ENCODE results near the gene ATP2B1. TPM values are rescaled to one million over a fixed set of nuclear protein-coding genes. Genes with fewer than 3 reads are reported as not detected.

ATP2B1 gene
- polyA plus RNA-seq, 2 of the 4 experiments (the other 2 are of a cell fraction): 52.7 to 132 TPM

- ATAC-seq: peak in 1 of 2 experiments; percentile 55; a peak in 3 of 6 replicates
- DNase-seq (ENCODE audit: low read depth in 1 of 2, low spot score in 1 of 2): no peak
- Histone ChIP-seq H3K4me2 (no peak overlapping the region), H3K9me3 (peaks cover 23% of the 10 kb centered on the region), H3K4me1 (peaks cover 28% of the 10 kb centered on the region), H3K27ac (no peak overlapping the region), H3K4me3 (no peak overlapping the region)
- TF ChIP-seq PBX3 (IDR thresholded peaks at IDR 0.05) (no peak), CEBPB (IDR thresholded peaks at IDR 0.05) (peak; percentile 39 to 41; a peak in 2 of 4 replicates)
- FAIRE-seq: no peak
- 93% methylated on average over 2 of the region's 2 CpGs for WGBS (ENCODE audit: missing lambda C conversion rate)
- ChIA-PET POLR2A (interaction anchor here (1.3 kb wide), 1 partner anchor 32 kb away, joined by 3 read pairs; the partner anchor contains the start of gene ATP2B1), CTCF (no interaction called here)
Measured at GRCh38 chr12:89676930-89677329, 31.7 kb downstream of the ATP2B1 start.

- ATAC-seq: no peak
- CTCF ChIA-PET: no interaction called here
- no peak for DNase-seq (ENCODE audit: low read depth in 1 of 2, low spot score in 1 of 2)
- FAIRE-seq: no peak
- TF ChIP-seq NPAS2 (CRISPR knock-in tag; IDR thresholded peaks at IDR 0.05; ENCODE audit: borderline replicate concordance) (no peak), KDM1A (IDR thresholded peaks at IDR 0.05; ENCODE audit: low read depth) (no peak), ZC3H11A (IDR thresholded peaks at IDR 0.05) (no peak), E2F6 (IDR thresholded peaks at IDR 0.05; ENCODE audit: borderline replicate concordance, low read depth) (no peak), CHD2 (IDR thresholded peaks at IDR 0.05; ENCODE audit: low read length, partially characterized antibody) (no peak), PBX3 (IDR thresholded peaks at IDR 0.05) (no peak), MAX (IDR thresholded peaks at IDR 0.05) (no peak), TFCP2L1 (CRISPR knock-in tag; IDR thresholded peaks at IDR 0.05) (no peak), JUNB (IDR thresholded peaks at IDR 0.05) (no peak), HMGXB4 (CRISPR knock-in tag; IDR thresholded peaks at IDR 0.05; ENCODE audit: borderline replicate concordance) (no peak), FOXS1 (CRISPR knock-in tag; IDR thresholded peaks at IDR 0.05) (no peak), MAFK (IDR thresholded peaks at IDR 0.05; ENCODE audit: partially characterized antibody) (no peak), POLR2AphosphoS2 (conservative IDR thresholded peaks at IDR 0.05; ENCODE audit: low read length) (no peak)
- peaks cover under 1% of the 10 kb centered on the region; the same call in 1 of the 3 replicates for H3K9me3 ChIP-seq
- H3K27ac ChIP-seq: no peak overlapping the region
- H3K4me1 ChIP-seq: peaks cover 28% of the 10 kb centered on the region
- H3K4me2 ChIP-seq: no peak overlapping the region
- WGBS (ENCODE audit: missing lambda C conversion rate): 85% methylated on average over 2 of the region's 2 CpGs
- no peak overlapping the region for H3K4me3 ChIP-seq
- POLR2A ChIA-PET: no interaction called here
Measured at GRCh38 chr12:89674326-89674942, 34.2 kb downstream of the ATP2B1 start.

GRCh38 chr12:89673603-89674002 lies 35.0 kb downstream of the ATP2B1 start:
- H3K27ac ChIP-seq: no peak overlapping the region
- WGBS (ENCODE audit: missing lambda C conversion rate): 91% methylated on average over 2 of the region's 2 CpGs
- no peak overlapping the region for H3K4me3 ChIP-seq
- H3K4me1 ChIP-seq: peaks cover 31% of the 10 kb centered on the region
- CTCF ChIA-PET: interaction anchor here (0.6 kb wide), 1 partner anchor 646 kb away, joined by 3 read pairs; no protein-coding TSS in a partner anchor
- H3K9me3 ChIP-seq: no peaks in the 10 kb centered on the region
- DNase-seq (ENCODE audit: low read depth in 1 of 2, low spot score in 1 of 2): no peak
- POLR2A ChIA-PET: no interaction called here
- FAIRE-seq: no peak
- H3K4me2 ChIP-seq: no peak overlapping the region
- no peak for ATAC-seq
- no peak for TF ChIP-seq HMGXB4 (CRISPR knock-in tag; IDR thresholded peaks at IDR 0.05; ENCODE audit: borderline replicate concordance)
- TF ChIP-seq FOXS1 (CRISPR knock-in tag; IDR thresholded peaks at IDR 0.05): no peak
- no peak for TF ChIP-seq KDM1A (IDR thresholded peaks at IDR 0.05; ENCODE audit: low read depth)
- no peak for TF ChIP-seq CHD4 (IDR thresholded peaks at IDR 0.05; ENCODE audit: borderline replicate concordance)
- no peak for TF ChIP-seq HOXB13 (CRISPR knock-in tag; IDR thresholded peaks at IDR 0.05; ENCODE audit: low read depth)
- TF ChIP-seq ZFP36 (IDR thresholded peaks at IDR 0.05; ENCODE audit: borderline replicate concordance, partially characterized antibody): no peak
- TF ChIP-seq E2F6 (IDR thresholded peaks at IDR 0.05; ENCODE audit: borderline replicate concordance, low read depth): no peak
- no peak for TF ChIP-seq MAZ (IDR thresholded peaks at IDR 0.05; ENCODE audit: borderline replicate concordance, low read depth, low read length)
- TF ChIP-seq USF2 (IDR thresholded peaks at IDR 0.05): no peak
- TF ChIP-seq NPAS2 (CRISPR knock-in tag; IDR thresholded peaks at IDR 0.05; ENCODE audit: borderline replicate concordance): no peak
- TF ChIP-seq ZSCAN20 (CRISPR knock-in tag; IDR thresholded peaks at IDR 0.05): no peak
- TF ChIP-seq PBX3 (IDR thresholded peaks at IDR 0.05): no peak
- TF ChIP-seq CHD2 (IDR thresholded peaks at IDR 0.05; ENCODE audit: low read length, partially characterized antibody): no peak
- no peak for TF ChIP-seq FOSB (CRISPR knock-in tag; IDR thresholded peaks at IDR 0.05)
